HUES6 (cell line): Measurements from ENCODE around the gene DOC2B.
"Not testable (repeated sequence)": the region's sequence is repeated elsewhere in the genome, so short reads cannot be mapped to it uniquely, and the experiment has no call there.

Source experiments
- H3K27ac ChIP-seq: 2 replicates; pipeline ENCODE4 v1.7.0; 2013; ENCODE audit warnings: low read depth, mild to moderate bottlenecking, low read length, inconsistent platforms
- H3K27me3 ChIP-seq: 2 replicates; pipeline ENCODE4 v1.6.1; 2013; ENCODE audit warnings: low read length; ENCODE audit not compliant: control insufficient read depth, insufficient read depth
- H3K36me3 ChIP-seq: 2 replicates; pipeline ENCODE4 v1.6.1; 2013; ENCODE audit warnings: low read length; ENCODE audit not compliant: control insufficient read depth, insufficient read depth
- H3K4me1 ChIP-seq: 2 replicates; pipeline ENCODE4 v1.6.1; 2013; ENCODE audit warnings: low read length; ENCODE audit not compliant: control insufficient read depth, insufficient read depth
- H3K4me3 ChIP-seq: 2 replicates; pipeline ENCODE4 v1.5.1; 2013; ENCODE audit warnings: low read depth, low read length
- H3K9ac ChIP-seq: one replicate; pipeline ENCODE4 v1.6.1; 2013; ENCODE audit warnings: mild to moderate bottlenecking, low read length
- H3K9me3 ChIP-seq: 2 replicates; pipeline ENCODE4 v1.6.1; 2013; ENCODE audit warnings: low read depth, low read length; ENCODE audit not compliant: control insufficient read depth, insufficient read depth

Gene DOC2B

GRCh38 chr17:181245-182049, at the start of gene DOC2B:
Gene DOC2B, minus strand, starts transcription at chr17:181650. Its CDS starts 171 bp downstream, at chr17:181479.
- Histone ChIP-seq H3K9ac (peak within 1 kb of the TSS; percentile 64), H3K4me1 (peaks cover 16% of the 10 kb centered on the region), H3K9me3 (no peaks in the 10 kb centered on the region), H3K27me3 (peaks cover 84% of the 10 kb centered on the region), H3K27ac (no peak within 1 kb of the TSS; the same call in 1 of the 2 replicates), H3K36me3 (no peaks in the 10 kb centered on the region), H3K4me3 (peak within 1 kb of the TSS; percentile 65)

GRCh38 chr17:230395-230770, 48.9 kb upstream of the DOC2B start:
- H3K4me1 ChIP-seq, result no peaks in the 10 kb centered on the region

GRCh38 chr17:229709-230394, 48.4 kb upstream of the DOC2B start:
- no peaks in the 10 kb centered on the region for H3K4me1 ChIP-seq
- peaks cover 2% of the 10 kb centered on the region; the same call in 1 of the 2 replicates for H3K27me3 ChIP-seq
- H3K9ac ChIP-seq, result no peak overlapping the region
- H3K9me3 ChIP-seq, result no peaks in the 10 kb centered on the region
- H3K27ac ChIP-seq, result no peak overlapping the region
- no peaks in the 10 kb centered on the region for H3K36me3 ChIP-seq
- H3K4me3 ChIP-seq, result no peak overlapping the region

More at GRCh38 chr17:230395-230770, 48.9 kb upstream of the DOC2B start:
- no peaks in the 10 kb centered on the region for H3K9me3 ChIP-seq
- no peak overlapping the region for H3K9ac ChIP-seq
- H3K4me3 ChIP-seq, result no peak overlapping the region
- H3K36me3 ChIP-seq, result no peaks in the 10 kb centered on the region
- peaks cover 2% of the 10 kb centered on the region; the same call in 1 of the 2 replicates for H3K27me3 ChIP-seq
- no peak overlapping the region for H3K27ac ChIP-seq

- Histone ChIP-seq H3K4me1 (no peaks in the 10 kb centered on the region), H3K27ac (no peak overlapping the region), H3K36me3 (no peaks in the 10 kb centered on the region), H3K27me3 (peaks cover 2% of the 10 kb centered on the region; the same call in 1 of the 2 replicates), H3K9ac (no peak overlapping the region), H3K9me3 (no peaks in the 10 kb centered on the region), H3K4me3 (no peak overlapping the region)
These were observed 47.7 kb upstream of the DOC2B start for GRCh38 chr17:228951-229708.

GRCh38 chr17:227946-228615, 46.6 kb upstream of the DOC2B start:
- H3K4me1 ChIP-seq, result no peaks in the 10 kb centered on the region
- no peaks in the 10 kb centered on the region for H3K9me3 ChIP-seq
- H3K27me3 ChIP-seq, result peaks cover 2% of the 10 kb centered on the region; the same call in 1 of the 2 replicates
- no peak overlapping the region for H3K4me3 ChIP-seq
- no peak overlapping the region for H3K27ac ChIP-seq
- H3K9ac ChIP-seq, result no peak overlapping the region
- no peaks in the 10 kb centered on the region for H3K36me3 ChIP-seq

GRCh38 chr17:227078-227945, 45.9 kb upstream of the DOC2B start:
- Histone ChIP-seq H3K4me3 (no peak overlapping the region), H3K27ac (no peak overlapping the region), H3K36me3 (no peaks in the 10 kb centered on the region), H3K9ac (no peak overlapping the region), H3K4me1 (no peaks in the 10 kb centered on the region), H3K9me3 (no peaks in the 10 kb centered on the region), H3K27me3 (peaks cover 2% of the 10 kb centered on the region; the same call in 1 of the 2 replicates)

- Histone ChIP-seq H3K4me1 (no peaks in the 10 kb centered on the region), H3K36me3 (no peaks in the 10 kb centered on the region), H3K4me3 (no peak overlapping the region), H3K27me3 (peaks cover 2% of the 10 kb centered on the region; the same call in 1 of the 2 replicates), H3K27ac (no peak overlapping the region), H3K9ac (no peak overlapping the region), H3K9me3 (no peaks in the 10 kb centered on the region)
These were observed 44.9 kb upstream of the DOC2B start for GRCh38 chr17:226108-227077.

- no peak overlapping the region for H3K27ac ChIP-seq
- no peak overlapping the region for H3K9ac ChIP-seq
- no peaks in the 10 kb centered on the region for H3K36me3 ChIP-seq
- no peaks in the 10 kb centered on the region for H3K9me3 ChIP-seq
- peaks cover 2% of the 10 kb centered on the region; the same call in 1 of the 2 replicates for H3K27me3 ChIP-seq
- no peak overlapping the region for H3K4me3 ChIP-seq
- H3K4me1 ChIP-seq, result no peaks in the 10 kb centered on the region
These were observed 44.1 kb upstream of the DOC2B start for GRCh38 chr17:225551-225950.

- H3K9ac ChIP-seq, H3K4me3 ChIP-seq, H3K27ac ChIP-seq, H3K36me3 ChIP-seq, H3K4me1 ChIP-seq, H3K9me3 ChIP-seq, H3K27me3 ChIP-seq: not testable (repeated sequence)
These were observed 43.1 kb upstream of the DOC2B start for GRCh38 chr17:224576-224975.
